GM10266 (cell line): ENCODE measurements around the gene ATP13A2.

Experiments
- DNase-seq: peaks from one replicate; pipeline ENCODE4 v3.0.0; 2012; ENCODE audit errors: extremely low spot score
- CTCF ChIP-seq: IDR thresholded peaks from 2 replicates; pipeline ENCODE4 v1.5.1; 2012; ENCODE audit warnings: mild to moderate bottlenecking, low read depth; ENCODE audit not compliant: control insufficient read depth, insufficient read depth; ENCODE audit errors: missing control alignments

ATP13A2 gene

GRCh38 chr1:17005365-17005740 is 6.4 kb downstream of the ATP13A2 start:
- DNase-seq: no peak

DNA sequence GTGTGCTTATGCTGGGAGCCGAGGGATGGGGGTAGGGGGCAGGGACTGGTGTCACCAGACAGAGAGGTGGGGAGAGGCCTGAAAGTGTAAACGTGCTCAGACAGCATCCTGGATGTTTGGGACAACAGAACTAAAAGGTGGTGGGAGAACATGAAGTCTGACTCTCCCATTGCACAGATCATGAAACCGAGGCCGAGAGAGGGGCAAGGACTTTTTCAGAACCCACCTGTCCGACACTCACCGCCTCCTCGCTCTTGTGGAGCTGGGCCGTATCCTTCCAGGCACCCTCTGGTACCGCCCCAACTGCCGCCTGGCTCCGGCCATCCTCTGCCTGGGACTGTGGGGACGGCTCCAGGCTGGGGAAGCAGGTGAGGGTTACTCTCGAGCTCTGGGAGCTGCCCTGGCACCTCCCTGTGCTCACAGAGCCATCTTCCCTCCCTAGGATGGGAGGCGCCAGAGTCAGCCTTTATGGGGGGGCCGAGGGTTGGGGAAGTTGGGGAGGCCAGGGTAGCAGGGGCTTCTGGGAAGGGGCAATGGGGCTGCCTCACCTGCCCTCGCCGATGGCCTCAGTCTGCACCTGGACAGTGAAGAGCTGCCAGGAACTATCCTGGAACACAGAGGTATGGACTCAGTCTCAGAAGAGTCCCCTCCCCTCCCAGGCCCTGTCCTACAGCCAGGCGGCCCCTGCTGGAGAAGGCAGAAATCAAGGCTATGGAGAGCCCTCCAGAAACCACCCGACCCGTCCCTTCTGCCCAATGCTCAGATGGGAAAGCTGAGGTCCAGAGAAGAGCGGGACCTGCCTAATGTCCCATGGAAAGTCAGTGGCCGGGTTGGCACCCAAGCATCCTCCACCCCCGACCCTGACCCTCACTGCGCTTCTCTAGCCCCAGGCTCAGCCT is 7.0 kb downstream of the ATP13A2 start:
- no peak for DNase-seq
- no peak for TF ChIP-seq CTCF

More at GRCh38 chr1:17005365-17005740, 6.4 kb downstream of the ATP13A2 start:
- TF ChIP-seq CTCF: no peak

DNA sequence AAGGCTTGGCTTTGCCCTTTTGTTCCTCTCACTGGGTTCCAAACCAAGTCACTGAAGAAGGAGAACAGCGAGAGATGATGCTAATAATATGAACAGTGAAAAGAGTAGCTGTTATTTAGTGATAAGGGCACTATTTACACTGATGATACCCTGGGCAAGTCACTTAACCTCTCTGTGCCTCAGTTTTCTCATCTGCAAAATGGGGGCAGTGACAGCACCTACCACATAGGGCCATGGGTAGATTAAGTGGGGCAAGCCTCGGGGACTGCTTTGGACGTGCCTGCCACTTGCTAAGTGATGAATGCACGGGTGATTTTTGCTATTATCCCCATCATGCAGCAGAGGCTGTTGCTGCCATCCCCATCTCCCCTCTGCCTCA is 9.2 kb downstream of the ATP13A2 start:
- DNase-seq: no peak
- no peak for TF ChIP-seq CTCF

- no peak for TF ChIP-seq CTCF
- DNase-seq: no peak
These were observed 9.8 kb downstream of the ATP13A2 start for GRCh38 chr1:17001760-17002523.

GRCh38 chr1:16999863-17000262 is 11.9 kb downstream of the ATP13A2 start:
- DNase-seq: no peak
- no peak for TF ChIP-seq CTCF

- TF ChIP-seq CTCF: no peak
- DNase-seq: no peak
These were observed 13.1 kb downstream of the ATP13A2 start for GRCh38 chr1:16998589-16998988.

DNA sequence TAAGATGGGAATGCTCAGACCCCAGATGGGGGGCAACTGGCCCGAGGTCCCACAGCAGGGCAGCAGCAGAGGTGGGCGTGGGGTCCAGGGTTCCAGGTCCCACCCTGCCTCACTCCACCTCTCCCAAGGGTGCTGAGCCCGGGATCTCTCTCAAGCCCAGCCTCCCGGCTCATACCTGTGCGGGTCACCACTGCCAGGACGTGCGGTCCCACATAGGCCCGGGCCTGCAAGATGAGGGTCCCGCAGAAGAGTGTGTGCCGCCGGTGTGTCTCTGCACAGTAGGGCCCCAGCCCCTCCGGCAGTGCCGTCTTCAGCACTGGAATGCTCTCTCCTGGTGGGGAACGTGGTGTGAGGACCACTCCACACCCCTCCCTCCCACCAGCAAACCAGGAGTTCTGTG is 14.9 kb downstream of the ATP13A2 start:
- TF ChIP-seq CTCF: no peak
- DNase-seq: no peak
